Lung (tissue), 12 donors: ENCODE measurements around the gene MRPL47. TPM values are rescaled to one million over a fixed set of nuclear protein-coding genes. Genes with fewer than 3 reads are reported as not detected.
A peak's percentile ranks its signal among the peaks of the same experiment; 100 is the strongest.

Source experiments
- ATAC-seq: fragments of 200-7000 bp; cut with Tn5 transposase; one replicate; pipeline ENCODE4 v1.9.1; 2020; ENCODE audit warnings: moderate number of reproducible peaks; ENCODE audit not compliant: insufficient read depth, low FRiP score
- DNase-seq, 3 donors: peaks; one replicate each; pipeline ENCODE4 v3.0.0-alpha.2; 2013 to 2017
- H3K27ac ChIP-seq, 2 donors: one replicate each; pipeline ENCODE4 v1.5.1; 2013; ENCODE audit warnings: mild to moderate bottlenecking in 2 of 2, moderate library complexity in 2 of 2, control low read depth in 1 of 2, inconsistent platforms in 1 of 2, low read depth in 1 of 2, low read length in 1 of 2
- H3K27me3 ChIP-seq, 3 donors: one replicate each; pipeline ENCODE4 v1.5.1; 2013; ENCODE audit warnings: low read length in 2 of 3; ENCODE audit not compliant: control insufficient read depth in 3 of 3, insufficient read depth in 3 of 3
- H3K36me3 ChIP-seq, 4 donors: one replicate each; pipeline ENCODE4 v1.5.1; 2013; ENCODE audit warnings: low read length in 4 of 4, mild to moderate bottlenecking in 1 of 4, moderate library complexity in 1 of 4; ENCODE audit not compliant: control insufficient read depth in 4 of 4, insufficient read depth in 4 of 4
- H3K4me1 ChIP-seq, 5 donors: one replicate each; pipeline ENCODE4 v1.5.1; 2013; ENCODE audit warnings: low read length in 5 of 5, mild to moderate bottlenecking in 2 of 5, moderate library complexity in 1 of 5; ENCODE audit not compliant: control insufficient read depth in 5 of 5, insufficient read depth in 5 of 5
- H3K4me3 ChIP-seq: one replicate; pipeline ENCODE4 v1.5.1; 2013; ENCODE audit warnings: mild to moderate bottlenecking, control low read depth, moderate library complexity
- H3K9ac ChIP-seq, 2 donors: one replicate each; pipeline ENCODE4 v1.5.1; 2013; ENCODE audit warnings: low read length in 2 of 2, control low read depth in 1 of 2; ENCODE audit not compliant: insufficient read depth in 1 of 2
- H3K9me3 ChIP-seq, 4 donors: one replicate each; pipeline ENCODE4 v1.5.1; 2013; ENCODE audit warnings: low read length in 3 of 4, mild to moderate bottlenecking in 1 of 4, moderate library complexity in 1 of 4; ENCODE audit not compliant: control insufficient read depth in 4 of 4, insufficient read depth in 3 of 4
- CTCF ChIP-seq: IDR thresholded peaks from 2 replicates; pipeline ENCODE4 v1.5.1; 2012; ENCODE audit warnings: mild to moderate bottlenecking; ENCODE audit errors: control extremely low read depth, extremely low read depth
- WGBS, 2 donors: extraction: QIAGEN DNeasy Blood & Tissue Kit; methylation state at CpG; one replicate each; pipeline ENCODE4 v1.1.7; 2013; 5-methylcytosine and 5-hydroxymethylcytosine counted together
- polyA plus RNA-seq, 2 donors: library from polyadenylated mRNA; stranded (reverse); fragments of 200-250 nt; gene quantifications; one replicate each; pipeline ENCODE4 v1.2.1, GENCODE V29; 2013
- total RNA-seq, 2 donors: library from RNA; depleted of rRNA in 1 of 2; stranded (reverse); fragments of >200 nt in 1 of 2; gene quantifications; one replicate each; pipeline ENCODE4 v1.2.1, GENCODE V29; 2014 to 2021
- donor health status: control.
- donor health status: control.
- donor health status: Bipolar disorder and iron deficiency.
- donor health status: healthy.
- donor health status: DM: yes; HTN: yes; CAD: no.

The MRPL47 gene
- total and polyA plus RNA-seq, 4 donors: 24.3 to 92.8 (median 28.8) TPM

- H3K27me3 ChIP-seq: no peaks in the 10 kb centered on the region
- H3K9ac ChIP-seq: peak overlapping the region; percentile 3 to 80
- peaks cover 0 to 8% (median 2%) of the 10 kb centered on the region in 5 donors for H3K4me1 ChIP-seq
- peak; percentile 9 for TF ChIP-seq CTCF
- peak overlapping the region; percentile 83 to 94 for H3K27ac ChIP-seq
- 0% methylated on average over 39 to 40 of the region's 40 CpGs for WGBS, 2 donors
- no peaks in the 10 kb centered on the region for H3K9me3 ChIP-seq
- H3K36me3 ChIP-seq: peaks cover 0 to 2% (median 0%) of the 10 kb centered on the region in 4 donors
- DNase-seq (peak; percentile 76 to 77 (median 77)), ATAC-seq (peak; percentile 63)
- H3K4me3 ChIP-seq: peak overlapping the region; percentile 80
These were observed 41.1 kb downstream of the MRPL47 start for GRCh38 chr3:179563271-179563783.

- 1% methylated on average over 45 to 55 of the region's 55 CpGs for WGBS, 2 donors
- ATAC-seq (peak; percentile 98), DNase-seq (peak; percentile 100)
- no peaks in the 10 kb centered on the region for H3K9me3 ChIP-seq
- H3K36me3 ChIP-seq: peaks cover 0 to 2% (median 0%) of the 10 kb centered on the region in 4 donors
- peaks cover 0 to 8% (median 2%) of the 10 kb centered on the region in 5 donors for H3K4me1 ChIP-seq
- TF ChIP-seq CTCF: no peak
- H3K27ac ChIP-seq: peak within 1 kb of the TSS; percentile 83 to 94
- peak within 1 kb of the TSS; percentile 3 to 80 for H3K9ac ChIP-seq
- no peaks in the 10 kb centered on the region for H3K27me3 ChIP-seq
- H3K4me3 ChIP-seq: peak within 1 kb of the TSS; percentile 80
These were observed 41.7 kb downstream of the MRPL47 start, which contains the start of gene ACTL6A for GRCh38 chr3:179562591-179563270. Gene ACTL6A, plus strand, starts transcription at chr3:179562926. Its CDS starts 167 bp downstream, at chr3:179563093.

GRCh38 chr3:179560791-179561190 is 43.6 kb downstream of the MRPL47 start:
- Histone ChIP-seq H3K9me3 (no peaks in the 10 kb centered on the region), H3K9ac (no peak overlapping the region), H3K27me3 (no peaks in the 10 kb centered on the region), H3K27ac (no peak overlapping the region), H3K4me3 (no peak overlapping the region), H3K4me1 (peaks cover 0 to 8% (median 2%) of the 10 kb centered on the region in 5 donors), H3K36me3 (peaks cover 0 to 2% (median 0%) of the 10 kb centered on the region in 4 donors)
- 85 to 88% methylated on average over 1 of the region's 1 CpG for WGBS, 2 donors
- no peak for TF ChIP-seq CTCF
- DNase-seq (no peak), ATAC-seq (no peak)
